Right atrium auricular region (tissue), 2 donors: ENCODE data around the gene TAF4. TPM values are rescaled to one million over a fixed set of nuclear protein-coding genes. Genes with fewer than 3 reads are reported as not detected.

Experiments used
- DNase-seq: peaks from one replicate; pipeline ENCODE4 v3.0.0-alpha.2; 2019; ENCODE audit warnings: low spot score
- H3K27ac ChIP-seq, 2 donors: fragments of 200-600 bp; sonication (generic); 1 replicate in 1 of 2; 2 replicates in 1 of 2; pipeline ENCODE4 v1.5.1; 2016 to 2019
- H3K27me3 ChIP-seq, 2 donors: fragments of 200-600 bp; sonication (generic); one replicate each; pipeline versions ENCODE4 v1.5.1 to v1.6.0; 2017 to 2019
- H3K36me3 ChIP-seq: fragments of 200-600 bp; sonication (generic); one replicate; pipeline ENCODE4 v1.5.1; 2016
- H3K4me1 ChIP-seq, 2 donors: fragments of 200-600 bp; sonication (generic); one replicate each; pipeline versions ENCODE4 v1.5.1 to v1.6.0; 2017 to 2019
- H3K4me3 ChIP-seq, 2 donors: fragments of 200-600 bp; sonication (generic); 1 replicate in 1 of 2; 2 replicates in 1 of 2; pipeline ENCODE4 v1.5.1; 2017 to 2019; ENCODE audit warnings: mild to moderate bottlenecking in 1 of 2, moderate library complexity in 1 of 2
- H3K9me3 ChIP-seq, 2 donors: fragments of 200-600 bp; sonication (generic); one replicate each; pipeline ENCODE4 v1.5.1; 2019
- CTCF ChIP-seq, 2 donors: fragments of 200-600 bp; sonication (generic); IDR thresholded peaks; one replicate each; pipeline ENCODE4 v1.5.1; 2019; ENCODE audit warnings: antibody characterized with exemption in 2 of 2
- total RNA-seq, 2 donors: library from RNA; depleted of rRNA; stranded (reverse); fragments of >200 nt; gene quantifications; one replicate each; pipeline ENCODE4 v1.1.0, GENCODE V29; 2016

The TAF4 gene, protein sequence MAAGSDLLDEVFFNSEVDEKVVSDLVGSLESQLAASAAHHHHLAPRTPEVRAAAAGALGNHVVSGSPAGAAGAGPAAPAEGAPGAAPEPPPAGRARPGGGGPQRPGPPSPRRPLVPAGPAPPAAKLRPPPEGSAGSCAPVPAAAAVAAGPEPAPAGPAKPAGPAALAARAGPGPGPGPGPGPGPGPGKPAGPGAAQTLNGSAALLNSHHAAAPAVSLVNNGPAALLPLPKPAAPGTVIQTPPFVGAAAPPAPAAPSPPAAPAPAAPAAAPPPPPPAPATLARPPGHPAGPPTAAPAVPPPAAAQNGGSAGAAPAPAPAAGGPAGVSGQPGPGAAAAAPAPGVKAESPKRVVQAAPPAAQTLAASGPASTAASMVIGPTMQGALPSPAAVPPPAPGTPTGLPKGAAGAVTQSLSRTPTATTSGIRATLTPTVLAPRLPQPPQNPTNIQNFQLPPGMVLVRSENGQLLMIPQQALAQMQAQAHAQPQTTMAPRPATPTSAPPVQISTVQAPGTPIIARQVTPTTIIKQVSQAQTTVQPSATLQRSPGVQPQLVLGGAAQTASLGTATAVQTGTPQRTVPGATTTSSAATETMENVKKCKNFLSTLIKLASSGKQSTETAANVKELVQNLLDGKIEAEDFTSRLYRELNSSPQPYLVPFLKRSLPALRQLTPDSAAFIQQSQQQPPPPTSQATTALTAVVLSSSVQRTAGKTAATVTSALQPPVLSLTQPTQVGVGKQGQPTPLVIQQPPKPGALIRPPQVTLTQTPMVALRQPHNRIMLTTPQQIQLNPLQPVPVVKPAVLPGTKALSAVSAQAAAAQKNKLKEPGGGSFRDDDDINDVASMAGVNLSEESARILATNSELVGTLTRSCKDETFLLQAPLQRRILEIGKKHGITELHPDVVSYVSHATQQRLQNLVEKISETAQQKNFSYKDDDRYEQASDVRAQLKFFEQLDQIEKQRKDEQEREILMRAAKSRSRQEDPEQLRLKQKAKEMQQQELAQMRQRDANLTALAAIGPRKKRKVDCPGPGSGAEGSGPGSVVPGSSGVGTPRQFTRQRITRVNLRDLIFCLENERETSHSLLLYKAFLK
- 10 to 100 TPM in 1 of 2 donors, 1 to 10 TPM in 1; 8.3 to 18.0 TPM for total RNA-seq

DNA sequence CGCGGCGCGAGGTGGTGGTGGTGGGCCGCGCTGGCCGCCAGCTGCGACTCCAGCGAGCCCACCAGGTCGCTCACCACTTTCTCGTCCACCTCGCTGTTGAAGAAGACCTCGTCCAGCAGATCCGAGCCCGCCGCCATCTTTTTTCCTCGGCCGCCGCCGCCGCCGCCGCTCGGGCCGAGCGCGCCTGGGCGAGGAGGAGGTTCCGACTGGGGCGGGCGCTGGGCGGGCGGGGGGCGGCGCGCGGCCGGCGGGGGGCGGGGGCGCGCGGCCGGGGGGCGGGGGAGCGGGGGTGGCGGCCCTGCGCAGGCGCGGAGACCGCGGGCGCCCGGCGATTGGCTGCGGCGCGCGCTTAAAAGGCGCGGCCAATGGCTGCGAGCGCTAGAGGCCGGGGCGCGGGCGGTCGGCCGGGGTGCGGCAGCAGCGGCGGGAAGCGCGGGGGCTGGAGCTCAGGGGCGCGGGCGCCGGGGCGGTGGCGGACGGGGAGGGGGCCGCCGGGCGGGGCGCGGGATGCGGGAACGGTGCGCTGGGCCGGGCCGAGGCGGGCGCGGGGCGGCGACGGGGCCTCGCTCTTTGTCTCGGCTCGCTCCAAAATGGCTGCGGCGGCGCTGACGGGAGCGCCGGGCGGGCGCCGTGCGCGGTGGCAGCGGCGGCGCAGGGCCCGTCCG, at the start of gene TAF4:
Gene TAF4 (minus strand): TSS at position 208 of the 665 bp plus-strand sequence. CDS start 71 bp downstream, at position 137.
- no peaks in the 10 kb centered on the region for H3K36me3 ChIP-seq
- DNase-seq = peak; percentile 73
- TF ChIP-seq CTCF (IDR thresholded peaks at IDR 0.05) = no peak
- H3K27me3 ChIP-seq = no peaks in the 10 kb centered on the region
- H3K4me3 ChIP-seq = peak within 1 kb of the TSS; percentile 57 to 73
- H3K27ac ChIP-seq = peak within 1 kb of the TSS; percentile 84 to 92
- H3K9me3 ChIP-seq = no peaks in the 10 kb centered on the region
- peaks cover 0 to 25% of the 10 kb centered on the region in 2 donors for H3K4me1 ChIP-seq

DNA sequence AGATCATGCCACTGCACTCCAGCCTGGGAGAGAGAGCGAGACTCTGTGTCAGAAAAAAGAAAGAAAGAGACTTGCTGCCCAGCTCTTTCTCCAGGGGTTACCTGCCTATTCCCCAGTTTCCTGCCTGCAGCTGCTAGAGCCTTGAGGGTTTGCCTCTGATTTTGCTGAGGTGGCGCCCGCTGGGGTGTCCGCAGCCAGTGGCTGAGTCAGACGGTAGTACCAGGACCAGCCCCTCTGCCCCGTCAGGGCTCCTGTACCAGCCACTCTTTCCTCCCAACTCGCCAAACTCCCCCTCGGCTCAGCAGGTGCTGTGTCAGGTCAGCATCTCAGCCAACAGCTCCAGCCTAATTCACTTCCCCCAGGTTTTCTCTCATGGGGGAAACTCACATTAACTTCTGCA, 49.2 kb upstream of the TAF4 start:
- Histone ChIP-seq H3K4me3 (no peak overlapping the region), H3K9me3 (peaks cover 0 to 28% of the 10 kb centered on the region in 2 donors), H3K36me3 (no peaks in the 10 kb centered on the region), H3K4me1 (peaks cover 0 to 24% of the 10 kb centered on the region in 2 donors), H3K27ac (no peak overlapping the region), H3K27me3 (no peaks in the 10 kb centered on the region)
- TF ChIP-seq CTCF (IDR thresholded peaks at IDR 0.05) = no peak
- no peak for DNase-seq

DNA sequence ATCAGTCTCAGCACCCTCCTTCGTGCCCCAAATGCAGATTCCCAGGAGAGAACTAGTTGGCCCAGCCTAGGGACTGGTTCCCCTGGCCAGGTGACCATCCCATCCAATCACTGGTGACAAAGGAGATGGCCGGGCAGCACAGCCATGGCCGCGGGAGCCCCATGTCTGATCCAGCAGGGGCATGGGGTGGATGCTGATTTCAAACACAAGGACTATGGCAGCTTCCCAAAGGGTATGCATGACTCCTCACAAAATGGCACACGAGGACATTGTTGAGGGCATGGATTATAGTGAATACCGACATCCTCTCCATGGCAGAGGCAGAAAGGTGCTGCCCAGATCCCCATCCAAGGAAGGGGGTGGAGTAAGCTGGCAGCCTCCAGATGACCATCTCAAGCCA, 46.7 kb upstream of the TAF4 start:
- no peak for DNase-seq
- H3K9me3 ChIP-seq = peaks cover 0 to 53% of the 10 kb centered on the region in 2 donors
- H3K4me1 ChIP-seq = peaks cover 0 to 2% of the 10 kb centered on the region in 2 donors
- TF ChIP-seq CTCF (IDR thresholded peaks at IDR 0.05) = no peak
- no peaks in the 10 kb centered on the region for H3K36me3 ChIP-seq
- no peaks in the 10 kb centered on the region for H3K27me3 ChIP-seq
- H3K27ac ChIP-seq = no peak overlapping the region
- no peak overlapping the region for H3K4me3 ChIP-seq

DNA sequence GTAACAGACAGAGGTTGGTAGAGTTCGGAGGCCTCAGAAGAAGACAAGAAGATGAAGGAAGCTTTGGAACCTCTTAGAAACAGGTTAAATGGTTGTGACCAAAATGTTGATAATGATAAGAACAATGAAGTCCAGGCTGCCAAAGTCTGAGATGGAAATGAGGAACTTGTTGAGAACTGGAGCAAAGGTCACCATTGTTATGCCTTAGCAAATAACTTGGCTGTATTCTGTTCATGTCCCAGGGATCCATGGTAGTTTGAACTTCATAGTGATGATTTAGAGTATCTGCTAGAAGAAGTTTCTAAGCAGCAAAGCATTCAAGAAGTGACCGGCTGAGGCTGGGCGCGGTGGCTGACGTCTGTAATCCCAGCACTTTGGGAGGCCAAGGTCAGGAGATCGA, 45.5 kb upstream of the TAF4 start:
- Histone ChIP-seq H3K27ac (no peak overlapping the region), H3K9me3 (peaks cover 0 to 59% of the 10 kb centered on the region in 2 donors), H3K4me1 (no peaks in the 10 kb centered on the region), H3K4me3 (no peak overlapping the region), H3K36me3 (no peaks in the 10 kb centered on the region), H3K27me3 (no peaks in the 10 kb centered on the region)
- TF ChIP-seq CTCF (IDR thresholded peaks at IDR 0.05) = no peak
- DNase-seq = no peak

DNA sequence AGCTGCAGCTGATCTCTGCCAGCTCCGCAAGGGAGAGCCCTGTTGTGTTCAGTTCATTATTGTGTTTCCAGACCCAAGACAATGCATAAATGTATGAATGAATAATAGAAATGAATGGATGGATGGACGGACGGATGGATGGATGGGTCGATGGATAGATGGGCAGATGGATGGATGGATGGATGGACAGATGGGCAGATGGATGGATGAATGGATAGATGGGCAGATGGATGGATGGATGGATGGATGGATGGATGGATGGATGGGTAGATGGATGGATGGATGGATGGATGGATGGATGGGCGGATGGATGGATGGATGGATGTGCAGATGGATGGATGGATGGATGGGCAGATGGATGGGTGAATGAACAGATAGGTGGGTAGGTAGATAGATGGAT, 39.9 kb upstream of the TAF4 start:
- peaks cover 0 to 50% of the 10 kb centered on the region in 2 donors for H3K9me3 ChIP-seq
- H3K27ac ChIP-seq = no peak overlapping the region
- H3K27me3 ChIP-seq = no peaks in the 10 kb centered on the region
- H3K4me3 ChIP-seq = no peak overlapping the region
- no peaks in the 10 kb centered on the region for H3K36me3 ChIP-seq
- TF ChIP-seq CTCF (IDR thresholded peaks at IDR 0.05) = no peak
- no peak for DNase-seq
- no peaks in the 10 kb centered on the region for H3K4me1 ChIP-seq
